IPS DF 6.9 (cell line): ENCODE results near the gene EDEM1.
"Not testable (repeated sequence)": the region's sequence is repeated elsewhere in the genome, so short reads cannot be mapped to it uniquely, and the experiment has no call there.

Experiments used
- DNase-seq: peaks from one replicate; pipeline ENCODE4 v3.0.0-alpha.2; 2013; ENCODE audit warnings: low read depth, low spot score
- H3K27ac ChIP-seq: one replicate; pipeline ENCODE4 v1.5.1; 2013; ENCODE audit warnings: low read length, control low read depth
- H3K27me3 ChIP-seq: 2 replicates; pipeline ENCODE4 v1.6.1; 2013; ENCODE audit warnings: mild to moderate bottlenecking, low read length; ENCODE audit not compliant: control insufficient read depth, insufficient read depth
- H3K36me3 ChIP-seq: 2 replicates; pipeline ENCODE4 v1.6.1; 2013; ENCODE audit warnings: low read length; ENCODE audit not compliant: control insufficient read depth, insufficient read depth
- H3K4me1 ChIP-seq: 2 replicates; pipeline ENCODE4 v1.6.1; 2013; ENCODE audit warnings: low read length; ENCODE audit not compliant: control insufficient read depth, insufficient read depth
- H3K4me3 ChIP-seq: 2 replicates; pipeline ENCODE4 v1.5.1; 2013; ENCODE audit warnings: mild to moderate bottlenecking, low read length
- H3K9me3 ChIP-seq: 2 replicates; pipeline ENCODE4 v1.6.1; 2013; ENCODE audit warnings: low read length, inconsistent platforms; ENCODE audit not compliant: control insufficient read depth, insufficient read depth
- WGBS: extraction: QIAGEN DNeasy Blood & Tissue Kit; methylation state at CpG from one replicate; pipeline ENCODE4 v1.1.7; 2013; ENCODE audit warnings: mixed read lengths, missing lambda C conversion rate; ENCODE audit not compliant: insufficient read length, insufficient coverage; 5-methylcytosine and 5-hydroxymethylcytosine counted together

Gene EDEM1

GRCh38 chr3:5231487-5231886 lies 44.0 kb downstream of the EDEM1 start:
- Histone ChIP-seq H3K36me3 (no peaks in the 10 kb centered on the region), H3K9me3 (no peaks in the 10 kb centered on the region), H3K27ac (no peak overlapping the region), H3K4me3 (no peak overlapping the region), H3K27me3 (no peaks in the 10 kb centered on the region), H3K4me1 (no peaks in the 10 kb centered on the region)
- no CpG with 5 or more reads among the region's 2 CpGs for WGBS
- DNase-seq = no peak

- H3K36me3 ChIP-seq = no peaks in the 10 kb centered on the region
- no peak overlapping the region for H3K27ac ChIP-seq
- H3K9me3 ChIP-seq = no peaks in the 10 kb centered on the region
- no CpG with 5 or more reads among the region's 6 CpGs for WGBS
- DNase-seq = no peak
- H3K4me1 ChIP-seq = no peaks in the 10 kb centered on the region
- H3K27me3 ChIP-seq = no peaks in the 10 kb centered on the region
- H3K4me3 ChIP-seq = no peak overlapping the region
These were observed 45.1 kb downstream of the EDEM1 start for GRCh38 chr3:5232570-5232969.

- WGBS = no CpG with 5 or more reads among the region's 2 CpGs
- no peak for DNase-seq
- Histone ChIP-seq H3K27me3 (no peaks in the 10 kb centered on the region), H3K27ac (no peak overlapping the region), H3K4me3 (no peak overlapping the region), H3K36me3 (no peaks in the 10 kb centered on the region), H3K4me1 (no peaks in the 10 kb centered on the region), H3K9me3 (no peaks in the 10 kb centered on the region)
These were observed 45.5 kb downstream of the EDEM1 start for GRCh38 chr3:5233026-5233425.

GRCh38 chr3:5235655-5236054 lies 48.1 kb downstream of the EDEM1 start:
- Histone ChIP-seq H3K9me3 (no peaks in the 10 kb centered on the region), H3K4me3 (no peak overlapping the region), H3K4me1 (no peaks in the 10 kb centered on the region), H3K27ac (no peak overlapping the region), H3K36me3 (no peaks in the 10 kb centered on the region), H3K27me3 (no peaks in the 10 kb centered on the region)
- no CpG with 5 or more reads among the region's 7 CpGs for WGBS
- DNase-seq = no peak

- Histone ChIP-seq H3K4me1 (no peaks in the 10 kb centered on the region), H3K4me3 (no peak overlapping the region), H3K27me3 (no peaks in the 10 kb centered on the region), H3K9me3 (no peaks in the 10 kb centered on the region; the same call in 1 of the 2 replicates), H3K36me3 (no peaks in the 10 kb centered on the region), H3K27ac (no peak overlapping the region)
- no CpG with 5 or more reads among the region's 5 CpGs for WGBS
- no peak for DNase-seq
These were observed 51.0 kb downstream of the EDEM1 start for GRCh38 chr3:5238545-5238944.

- Histone ChIP-seq H3K9me3 (no peaks in the 10 kb centered on the region; the same call in 1 of the 2 replicates), H3K27ac (no peak overlapping the region), H3K36me3 (no peaks in the 10 kb centered on the region), H3K4me3 (no peak overlapping the region), H3K27me3 (no peaks in the 10 kb centered on the region), H3K4me1 (no peaks in the 10 kb centered on the region)
- no CpG with 5 or more reads among the region's 4 CpGs for WGBS
- no peak for DNase-seq
These were observed 52.1 kb downstream of the EDEM1 start for GRCh38 chr3:5239602-5240001.

GRCh38 chr3:5240740-5241139 lies 53.2 kb downstream of the EDEM1 start:
- DNase-seq = no peak
- H3K4me3 ChIP-seq = no peak overlapping the region
- H3K9me3 ChIP-seq = no peaks in the 10 kb centered on the region; the same call in 1 of the 2 replicates
- H3K4me1 ChIP-seq = no peaks in the 10 kb centered on the region
- no CpG with 5 or more reads among the region's 1 CpG for WGBS
- H3K27ac ChIP-seq = no peak overlapping the region
- no peaks in the 10 kb centered on the region for H3K27me3 ChIP-seq
- no peaks in the 10 kb centered on the region for H3K36me3 ChIP-seq

GRCh38 chr3:5242785-5243184 lies 55.3 kb downstream of the EDEM1 start:
- H3K36me3 ChIP-seq, DNase-seq: not testable (repeated sequence)
- WGBS = no CpG with 5 or more reads among the region's 23 CpGs

GRCh38 chr3:5245927-5246326 lies 58.4 kb downstream of the EDEM1 start:
- H3K9me3 ChIP-seq = no peaks in the 10 kb centered on the region; the same call in 1 of the 2 replicates
- H3K27ac ChIP-seq = no peak overlapping the region
- H3K4me1 ChIP-seq = no peaks in the 10 kb centered on the region
- H3K27me3 ChIP-seq = no peaks in the 10 kb centered on the region
- H3K4me3 ChIP-seq = no peak overlapping the region
- no peak for DNase-seq
- H3K36me3 ChIP-seq = no peaks in the 10 kb centered on the region

More at GRCh38 chr3:5242785-5243184, 55.3 kb downstream of the EDEM1 start:
- H3K27ac ChIP-seq, H3K4me3 ChIP-seq, H3K9me3 ChIP-seq, H3K4me1 ChIP-seq, H3K27me3 ChIP-seq: not testable (repeated sequence)

- no CpG with 5 or more reads among the region's 3 CpGs for WGBS
- Histone ChIP-seq H3K4me1 (no peaks in the 10 kb centered on the region), H3K27ac (no peak overlapping the region), H3K27me3 (no peaks in the 10 kb centered on the region), H3K9me3 (no peaks in the 10 kb centered on the region; the same call in 1 of the 2 replicates), H3K4me3 (no peak overlapping the region), H3K36me3 (no peaks in the 10 kb centered on the region)
- DNase-seq = no peak
These were observed 61.3 kb downstream of the EDEM1 start for GRCh38 chr3:5248822-5249221.

GRCh38 chr3:5250467-5251195 lies 63.1 kb downstream of the EDEM1 start:
- WGBS = no CpG with 5 or more reads among the region's 9 CpGs
- no peak for DNase-seq
- no peaks in the 10 kb centered on the region for H3K4me1 ChIP-seq
- H3K36me3 ChIP-seq = no peaks in the 10 kb centered on the region
- no peaks in the 10 kb centered on the region for H3K9me3 ChIP-seq
- H3K27ac ChIP-seq = no peak overlapping the region
- no peak overlapping the region for H3K4me3 ChIP-seq
- H3K27me3 ChIP-seq = no peaks in the 10 kb centered on the region
